ENCODE data around the gene COX6B2.
"Not testable (repeated sequence)": the region's sequence is repeated elsewhere in the genome, so short reads cannot be mapped to it uniquely, and the experiment has no call there.

COX6B2 gene

GRCh38 chr19:55341595-55342531 is 12.7 kb downstream of the COX6B2 start:
- no peak for DNase-seq

GRCh38 chr19:55341171-55341588 is 13.3 kb downstream of the COX6B2 start:
- peak; percentile 63 for DNase-seq

GRCh38 chr19:55340784-55341147 is 13.8 kb downstream of the COX6B2 start:
- peak; percentile 27 for DNase-seq

DNA sequence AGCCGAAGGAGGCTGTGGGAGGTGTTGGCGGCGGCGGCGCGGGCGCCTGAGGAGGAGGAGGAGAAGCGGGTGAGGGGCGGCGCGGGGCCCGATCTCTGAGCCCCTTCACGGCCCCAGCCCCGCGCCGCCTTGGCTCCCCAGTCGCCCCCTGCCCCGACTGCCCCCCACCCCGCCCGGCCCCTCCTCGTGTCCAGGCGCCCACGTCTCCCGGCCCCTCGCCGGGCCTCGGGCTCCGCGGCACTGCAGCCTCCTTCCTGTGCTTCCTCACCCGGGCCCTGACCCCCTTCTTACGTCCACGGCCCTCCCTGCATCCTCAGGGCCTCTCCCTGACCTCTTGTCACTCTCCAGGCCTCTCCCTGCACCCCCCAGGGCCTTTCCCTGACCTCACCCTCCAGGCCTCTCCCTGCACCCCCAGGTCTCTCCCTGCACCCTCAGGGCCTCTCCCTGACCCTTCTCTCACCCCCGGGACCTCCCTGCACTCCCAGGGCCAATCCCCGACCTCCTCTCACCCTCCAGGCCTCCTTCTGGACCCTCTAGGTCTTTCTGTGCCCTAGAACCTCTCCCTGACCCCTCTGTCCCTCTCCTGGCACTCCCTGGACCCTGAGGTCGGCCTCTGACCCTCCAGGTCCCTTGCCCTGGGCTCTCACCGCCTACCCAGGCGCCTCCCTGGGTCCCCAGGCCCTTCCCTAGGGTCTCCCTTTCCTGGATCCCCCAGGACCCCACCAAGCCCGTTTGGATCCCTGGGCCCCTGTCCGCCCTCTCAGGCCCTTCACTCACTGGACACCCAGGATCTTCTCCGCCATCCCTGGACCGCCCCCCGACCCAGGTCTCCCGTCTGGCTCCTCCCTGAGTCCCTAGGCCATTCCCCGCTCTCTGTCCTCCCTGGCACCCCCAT is 14.4 kb downstream of the COX6B2 start:
- DNase-seq = no peak

DNA sequence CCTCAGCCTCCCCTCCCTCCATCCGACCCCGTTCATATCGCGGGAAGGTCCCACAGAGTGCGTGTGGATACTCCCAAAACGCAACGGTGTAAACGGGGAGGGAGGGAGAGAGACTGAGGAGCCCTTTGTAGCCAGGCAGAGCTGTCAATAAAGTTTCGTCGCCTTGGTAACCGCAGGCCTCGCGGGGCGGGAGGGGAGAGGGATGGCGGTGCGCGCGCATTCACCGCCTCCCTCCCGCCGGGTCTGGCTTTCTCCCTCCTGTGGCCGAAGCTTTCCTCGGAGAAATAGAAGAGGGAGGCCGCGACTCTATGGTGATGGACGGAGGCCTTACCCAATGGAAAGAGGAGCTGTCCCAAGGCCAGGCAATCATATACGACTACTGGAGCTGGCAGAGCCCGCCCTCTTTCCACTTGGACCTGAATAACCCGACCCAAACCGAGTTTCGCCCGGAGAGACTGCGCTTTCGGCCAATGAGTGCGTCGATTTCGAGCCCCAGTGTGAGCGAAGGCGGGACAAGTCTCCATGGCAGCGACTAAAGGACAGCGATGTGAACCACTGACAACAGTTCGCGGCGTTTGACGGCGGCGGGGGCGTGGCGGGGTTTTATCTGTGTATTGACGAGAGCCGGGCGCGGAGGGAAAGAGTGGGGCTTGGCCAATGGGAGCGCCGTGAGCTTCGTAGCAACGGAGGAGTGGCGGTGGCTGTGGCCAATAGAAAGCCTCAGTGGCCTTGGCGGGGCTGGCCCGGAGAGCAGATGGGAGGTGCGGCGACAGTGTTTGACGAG is 15.2 kb downstream of the COX6B2 start, which contains the start of gene KMT5C:
Gene KMT5C (plus strand): TSS at position 772 of the 784 bp plus-strand sequence. CDS start 2,061 bp downstream, outside the sequence.
- DNase-seq = peak; percentile 100

DNA sequence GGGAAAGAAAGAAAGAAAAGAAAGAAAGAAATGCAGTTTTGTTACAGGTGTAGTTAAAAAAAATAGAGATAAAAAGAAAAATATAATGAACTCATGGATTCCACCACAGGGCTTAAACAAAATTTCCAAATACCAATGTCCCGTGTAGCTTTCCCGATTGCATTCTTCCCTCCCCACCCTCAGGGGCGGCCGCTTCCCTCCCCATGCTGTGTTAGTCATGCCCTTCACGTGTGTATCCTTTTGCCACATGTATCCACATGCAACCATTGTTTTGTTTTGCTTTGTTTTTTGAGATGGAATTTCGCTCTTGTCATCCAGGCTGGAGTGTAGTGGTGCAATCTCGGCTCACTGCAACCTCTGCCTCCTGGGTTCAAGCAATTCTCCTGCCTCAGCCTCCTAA is 18.4 kb downstream of the COX6B2 start:
- DNase-seq = no peak

- no peak for DNase-seq
Observed at GRCh38 chr19:55333870-55334269, 20.6 kb downstream of the COX6B2 start.

GRCh38 chr19:55329791-55330190 is 24.7 kb downstream of the COX6B2 start:
- DNase-seq = not testable (repeated sequence)

GRCh38 chr19:55328774-55329318 is 25.7 kb downstream of the COX6B2 start:
- not testable (repeated sequence) for DNase-seq

GRCh38 chr19:55325172-55325571 is 29.3 kb downstream of the COX6B2 start, which contains the start of gene TMEM150B:
TMEM150B (minus strand) TSS chr19:55325341; CDS start chr19:55321036, 4,305 bp downstream.
- no peak for DNase-seq

GRCh38 chr19:55324662-55325061 is 29.9 kb downstream of the COX6B2 start:
- DNase-seq = no peak

- no peak for DNase-seq
Observed at GRCh38 chr19:55322204-55322885, 32.2 kb downstream of the COX6B2 start.

- no peak for DNase-seq
Observed at GRCh38 chr19:55321466-55322137, 32.9 kb downstream of the COX6B2 start.

DNA sequence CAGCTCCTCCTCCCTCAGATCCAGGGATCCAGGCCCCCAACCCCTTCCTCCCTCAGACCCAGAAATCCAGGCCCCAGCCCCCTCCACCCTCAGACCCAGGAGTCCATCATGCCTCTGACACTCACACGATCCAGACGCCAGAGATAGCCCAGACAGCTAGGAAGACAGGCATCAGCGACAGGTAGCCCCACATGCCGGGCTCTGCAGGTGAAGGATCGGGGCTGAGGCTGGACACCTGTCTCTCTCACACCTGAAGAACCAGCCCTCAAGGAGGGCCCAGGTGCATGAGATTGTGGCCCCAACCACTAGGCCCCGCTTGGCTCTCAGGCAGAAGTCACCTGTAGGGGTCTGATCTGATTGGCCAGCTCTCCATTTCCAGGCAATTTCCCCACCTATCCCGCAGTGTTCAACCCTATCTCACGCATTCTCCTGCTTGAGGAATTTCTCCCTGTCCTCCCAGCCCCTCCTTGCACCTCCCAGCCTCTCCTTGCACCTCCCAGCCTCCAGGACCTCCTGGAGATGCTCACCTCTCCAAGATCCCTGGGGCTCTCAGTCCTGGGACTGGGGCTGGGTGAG is 33.6 kb downstream of the COX6B2 start:
- DNase-seq = no peak

DNA sequence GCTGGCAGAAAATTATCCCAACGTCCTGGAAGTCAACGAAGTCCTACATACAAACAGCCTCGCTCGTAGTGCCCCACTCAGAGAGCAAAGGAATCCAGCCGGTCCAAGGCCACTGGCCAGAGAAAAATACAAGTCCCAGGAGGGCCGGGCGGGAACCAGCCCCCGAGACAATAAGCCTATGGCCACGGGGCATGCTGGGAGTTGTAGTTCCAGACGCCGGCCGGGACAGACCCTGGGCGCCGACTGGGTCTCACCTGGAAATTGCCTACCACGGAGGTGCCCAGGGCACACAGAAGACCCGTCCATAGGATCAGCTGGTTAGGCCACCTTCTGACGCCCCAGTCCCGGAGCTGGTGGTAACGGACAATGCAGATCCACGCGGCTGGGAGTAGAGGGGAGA is 34.7 kb downstream of the COX6B2 start:
- no peak for DNase-seq

GRCh38 chr19:55316646-55317045 is 37.9 kb downstream of the COX6B2 start:
- no peak for DNase-seq

DNA sequence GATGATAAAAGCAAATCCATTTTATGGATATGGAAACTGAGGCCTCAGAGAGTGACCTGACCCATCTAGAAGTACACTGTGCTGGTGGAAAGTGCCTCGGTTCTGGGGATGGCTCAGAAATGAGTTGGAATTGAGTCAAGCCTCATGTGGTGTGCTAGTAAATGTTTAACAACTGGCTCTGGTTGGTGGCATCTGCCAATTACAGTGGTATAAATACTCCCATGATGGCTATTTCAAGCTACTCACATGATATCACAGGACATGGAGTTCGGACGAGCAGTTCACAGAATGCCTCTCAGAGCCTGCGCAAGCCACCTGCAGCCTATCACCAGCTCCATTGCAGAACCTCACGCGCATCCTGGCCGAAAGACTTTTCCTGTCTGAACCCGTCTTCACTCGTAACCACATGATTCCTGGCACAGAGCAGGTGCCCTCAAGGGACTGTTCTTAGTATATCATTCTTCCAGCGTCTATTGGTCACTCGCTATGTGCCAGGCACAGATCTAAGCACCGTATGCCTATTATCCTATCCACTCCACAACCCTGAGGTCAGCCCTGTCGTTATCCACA is 38.5 kb downstream of the COX6B2 start:
- no peak for DNase-seq

DNA sequence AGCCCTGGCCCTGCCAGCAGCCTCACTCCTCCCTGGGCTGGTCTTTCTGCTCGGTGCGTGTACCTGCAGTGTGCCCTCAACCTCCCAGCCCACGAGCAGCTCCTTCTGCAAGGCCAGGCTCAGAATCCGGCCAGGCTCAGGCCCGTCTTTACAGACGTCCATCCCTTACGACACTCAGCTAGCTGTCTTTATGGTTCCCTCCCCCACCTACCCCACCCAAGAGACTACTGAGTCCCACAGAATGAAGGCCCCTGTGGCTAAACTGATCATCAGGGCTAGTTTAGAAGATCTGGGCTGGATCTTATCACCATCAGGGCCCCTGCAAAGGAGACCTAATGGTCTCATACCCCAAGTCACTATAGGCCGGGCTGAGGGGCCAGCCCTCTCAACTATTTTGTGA is 40.1 kb downstream of the COX6B2 start:
- DNase-seq = no peak

DNA sequence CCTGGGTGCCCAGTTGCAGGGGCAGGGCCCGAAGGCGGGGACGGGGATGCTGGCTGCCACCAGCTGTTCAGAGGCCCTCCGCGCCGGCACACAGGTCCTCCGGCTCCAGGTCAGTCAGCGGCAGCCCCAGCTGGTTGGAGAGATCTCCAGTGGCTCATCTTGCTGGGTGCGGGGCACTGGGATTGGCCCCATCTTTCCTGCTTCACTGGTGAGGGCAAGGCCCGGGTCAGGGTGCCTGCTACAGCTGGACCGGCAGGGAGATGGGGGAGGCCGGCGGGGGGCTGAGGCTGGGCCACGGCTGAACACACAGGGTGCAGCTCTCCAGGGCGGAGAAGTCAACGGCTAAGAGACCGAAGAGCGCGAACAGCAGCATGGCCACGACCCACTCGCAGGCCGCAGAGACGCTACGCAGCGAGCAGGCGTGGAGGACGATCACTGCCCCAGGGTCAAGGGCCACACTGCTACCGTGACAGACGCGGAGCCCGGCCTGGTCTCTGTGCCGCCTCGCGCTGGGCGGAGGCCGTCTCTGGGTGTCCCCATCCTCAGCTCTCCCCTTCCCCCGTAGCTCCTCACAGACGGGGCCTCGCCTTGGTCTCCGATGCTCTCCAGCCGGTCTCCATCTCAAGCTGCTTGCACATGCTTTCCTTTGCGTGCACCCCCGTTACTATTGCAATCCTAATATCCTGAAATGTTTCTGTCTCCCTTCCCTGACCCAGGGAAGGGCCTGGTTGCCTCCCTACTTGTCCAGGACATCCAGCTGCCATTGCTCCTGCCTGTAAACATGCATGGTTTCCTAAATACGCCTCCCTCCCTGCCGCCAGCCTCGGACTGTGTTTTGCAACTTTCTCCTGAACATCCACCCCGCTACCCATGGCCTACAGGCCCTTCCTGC is 41.7 kb downstream of the COX6B2 start:
- no peak for DNase-seq
